ENCODE measurements around the gene CHRNB4.

- no peak for TF ChIP-seq USF2 (IDR thresholded peaks at IDR 0.05; ENCODE audit: borderline replicate concordance, low read depth, low read length)
- TF ChIP-seq CTCF (IDR thresholded peaks at IDR 0.05): peak; percentile 78
- no peak for TF ChIP-seq TCF12 (IDR thresholded peaks at IDR 0.05)
- no peak for TF ChIP-seq EZH2phosphoT487 (IDR thresholded peaks at IDR 0.05; ENCODE audit: borderline replicate concordance, low read depth)
- no peak for TF ChIP-seq GABPA (IDR thresholded peaks at IDR 0.05; ENCODE audit: low read depth)
- TF ChIP-seq PBX3 (IDR thresholded peaks at IDR 0.05): no peak
- peak in 1 of 2 experiments; percentile 44; a peak in 1 of 4 replicates for TF ChIP-seq EP300 (IDR thresholded peaks at IDR 0.05; ENCODE audit: borderline replicate concordance in 1 of 2, low read depth in 1 of 2, low read length in 1 of 2)
- no peak for TF ChIP-seq POLR2AphosphoS5 (IDR thresholded peaks at IDR 0.05; ENCODE audit: low read depth, low read length)
- no peak for TF ChIP-seq FOXJ3 (CRISPR knock-in tag; IDR thresholded peaks at IDR 0.05)
- no peak for TF ChIP-seq ZBTB33 (IDR thresholded peaks at IDR 0.05; ENCODE audit: borderline replicate concordance, low read depth)
- no peak for TF ChIP-seq TAF1 (IDR thresholded peaks at IDR 0.05; ENCODE audit: borderline replicate concordance, low read depth, low read length)
Observed at GRCh38 chr15:78638658-78639314, 2.2 kb downstream of the CHRNB4 start.
